ENCODE data around the gene MEP1B.
"Not testable (repeated sequence)": the region's sequence is repeated elsewhere in the genome, so short reads cannot be mapped to it uniquely, and the experiment has no call there.

Gene MEP1B

GRCh38 chr18:32209685-32210445 is 20.0 kb downstream of the MEP1B start:
- DNase-seq: no peak

DNA sequence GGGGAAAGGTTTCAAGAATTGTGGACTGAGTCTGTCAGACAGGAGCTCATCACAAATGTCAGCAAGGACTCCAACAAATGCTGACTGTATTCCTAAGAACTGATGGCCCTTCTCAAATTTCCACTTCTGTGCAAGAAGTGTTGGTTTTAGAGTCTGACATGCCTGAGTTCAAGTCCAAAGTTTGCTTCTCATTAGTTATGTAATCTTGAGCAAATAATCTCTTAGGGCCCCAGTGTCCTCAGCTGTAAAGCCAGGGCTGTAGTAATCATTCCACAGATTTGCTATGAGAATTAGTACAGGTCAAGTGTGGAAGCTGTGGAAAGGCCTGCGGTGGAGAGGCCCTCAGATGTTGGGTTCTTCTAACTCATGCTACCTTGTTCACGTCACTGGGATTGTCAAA is 23.9 kb downstream of the MEP1B start:
- peak; percentile 15 for DNase-seq

DNA sequence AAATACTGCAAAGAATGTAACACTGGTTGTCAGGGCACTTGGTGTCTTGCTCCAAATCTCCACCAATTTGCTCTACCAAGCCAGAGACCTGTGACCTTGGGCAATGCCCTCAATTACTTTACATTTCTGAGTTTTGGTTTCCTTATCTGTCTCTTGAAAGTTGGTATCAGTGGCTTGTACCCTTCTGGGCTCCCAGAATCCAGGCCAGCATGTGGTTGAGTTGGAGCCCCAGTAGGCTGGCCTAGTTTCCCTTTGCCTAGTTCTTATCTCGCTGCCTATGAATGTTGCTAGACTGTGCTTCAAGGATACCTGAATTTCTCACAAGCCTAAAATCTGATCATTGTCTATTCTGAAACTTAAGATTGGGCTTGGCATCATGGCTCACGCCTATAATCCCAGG is 26.6 kb downstream of the MEP1B start:
- DNase-seq: no peak

DNA sequence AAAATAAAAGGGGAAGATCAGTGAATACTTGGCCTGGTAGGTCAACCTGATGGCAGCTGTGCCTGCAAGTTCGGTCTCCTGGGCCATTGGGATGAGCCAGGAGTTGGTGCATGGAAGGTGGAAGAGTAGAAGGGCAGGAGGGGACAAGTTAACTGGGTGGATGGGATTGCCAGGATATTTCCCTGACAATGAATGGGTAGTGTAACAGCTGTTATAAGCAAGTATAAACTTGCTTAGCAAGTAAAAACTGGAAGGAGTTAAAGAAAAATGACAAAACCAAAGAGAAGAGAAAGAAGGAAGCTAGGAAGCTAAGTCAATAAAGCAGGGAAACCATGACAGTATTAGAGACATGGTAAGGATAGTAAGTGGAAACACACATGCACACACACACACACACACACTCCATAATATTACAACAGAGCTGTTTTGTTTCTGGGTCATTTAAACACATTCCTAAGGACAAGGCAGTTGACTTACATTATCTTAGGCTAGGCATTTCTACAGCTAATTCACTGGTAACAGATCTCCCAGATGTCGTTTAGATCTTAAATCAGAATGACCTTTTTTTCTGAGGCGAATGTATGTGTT is 29.7 kb downstream of the MEP1B start:
- DNase-seq: no peak

DNA sequence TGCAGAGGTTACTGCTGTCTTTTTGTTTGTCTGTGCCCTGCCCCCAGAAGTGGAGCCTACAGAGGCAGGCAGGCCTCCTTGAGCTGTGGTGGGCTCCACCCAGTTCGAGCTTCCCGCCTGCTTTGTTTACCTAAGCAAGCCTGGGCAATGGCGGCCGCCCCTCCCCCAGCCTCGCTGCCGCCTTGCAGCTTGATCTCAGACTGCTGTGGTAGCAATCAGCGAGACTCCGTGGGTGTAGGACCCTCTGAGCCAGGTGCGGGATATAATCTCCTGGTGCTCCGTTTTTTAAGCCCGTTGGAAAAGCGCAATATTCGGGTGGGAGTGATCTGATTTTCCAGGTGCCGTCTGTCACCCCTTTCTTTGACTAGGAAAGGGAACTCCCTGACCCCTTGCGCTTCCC is 43.5 kb downstream of the MEP1B start:
- DNase-seq: not testable (repeated sequence)

- no peak for DNase-seq
Measured at GRCh38 chr18:32237049-32237448, 47.2 kb downstream of the MEP1B start.

DNA sequence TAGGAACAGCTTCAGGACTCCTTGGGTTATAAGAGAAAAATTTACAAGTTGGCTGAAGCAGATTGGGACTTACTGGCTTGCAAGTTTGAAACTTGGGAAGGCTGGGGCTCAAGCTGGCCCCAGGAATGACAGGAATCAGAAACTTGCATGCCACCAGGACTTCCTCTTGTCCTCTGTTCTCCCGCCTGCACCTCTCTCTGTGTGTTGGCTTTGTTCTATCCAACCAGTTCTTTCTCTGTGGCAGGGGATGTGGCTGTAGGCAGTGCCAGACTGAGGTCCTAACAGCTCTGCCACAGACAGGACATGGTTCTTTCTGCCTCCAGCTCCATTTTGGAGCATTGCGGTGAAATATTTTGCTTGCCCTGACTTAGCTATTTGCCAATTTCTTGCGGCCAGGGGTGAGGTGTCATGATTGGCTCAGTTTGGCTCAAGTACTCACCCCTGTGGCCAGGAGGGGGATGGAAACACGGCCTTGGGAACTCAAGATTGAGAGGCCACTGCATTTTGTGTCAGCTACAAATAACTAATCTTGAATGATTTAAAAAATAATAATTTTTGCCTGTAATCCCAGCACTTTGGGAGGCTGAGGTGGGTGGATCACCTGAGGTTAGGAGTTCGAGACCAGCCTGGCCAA is 48.9 kb downstream of the MEP1B start:
- no peak for DNase-seq

GRCh38 chr18:32242395-32242794 is 52.6 kb downstream of the MEP1B start:
- DNase-seq: no peak

- no peak for DNase-seq
Measured at GRCh38 chr18:32243358-32243757, 53.5 kb downstream of the MEP1B start.

DNA sequence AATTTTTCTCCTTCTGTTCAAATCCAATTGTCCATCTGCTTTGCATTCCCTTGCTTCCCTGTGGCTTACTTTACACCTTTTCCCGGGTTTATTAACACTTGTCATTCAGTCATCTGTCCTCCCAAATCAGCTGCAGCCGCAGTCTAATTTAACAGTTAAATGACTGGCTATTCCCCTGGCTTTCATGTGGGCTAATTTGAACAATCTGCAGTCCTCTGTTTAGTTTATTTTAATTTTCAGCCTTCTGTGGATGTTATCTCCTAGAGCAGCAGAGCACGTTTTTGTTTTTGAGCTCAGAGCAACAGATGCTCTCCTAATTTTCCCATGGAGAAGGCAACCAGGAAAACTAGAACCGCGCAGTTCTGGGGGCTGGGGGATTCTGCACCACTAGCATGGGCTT is 55.0 kb downstream of the MEP1B start:
- DNase-seq: no peak

- DNase-seq: no peak
Measured at GRCh38 chr18:32249147-32249929, 59.5 kb downstream of the MEP1B start.

GRCh38 chr18:32251466-32251865 is 61.6 kb downstream of the MEP1B start:
- no peak for DNase-seq

DNA sequence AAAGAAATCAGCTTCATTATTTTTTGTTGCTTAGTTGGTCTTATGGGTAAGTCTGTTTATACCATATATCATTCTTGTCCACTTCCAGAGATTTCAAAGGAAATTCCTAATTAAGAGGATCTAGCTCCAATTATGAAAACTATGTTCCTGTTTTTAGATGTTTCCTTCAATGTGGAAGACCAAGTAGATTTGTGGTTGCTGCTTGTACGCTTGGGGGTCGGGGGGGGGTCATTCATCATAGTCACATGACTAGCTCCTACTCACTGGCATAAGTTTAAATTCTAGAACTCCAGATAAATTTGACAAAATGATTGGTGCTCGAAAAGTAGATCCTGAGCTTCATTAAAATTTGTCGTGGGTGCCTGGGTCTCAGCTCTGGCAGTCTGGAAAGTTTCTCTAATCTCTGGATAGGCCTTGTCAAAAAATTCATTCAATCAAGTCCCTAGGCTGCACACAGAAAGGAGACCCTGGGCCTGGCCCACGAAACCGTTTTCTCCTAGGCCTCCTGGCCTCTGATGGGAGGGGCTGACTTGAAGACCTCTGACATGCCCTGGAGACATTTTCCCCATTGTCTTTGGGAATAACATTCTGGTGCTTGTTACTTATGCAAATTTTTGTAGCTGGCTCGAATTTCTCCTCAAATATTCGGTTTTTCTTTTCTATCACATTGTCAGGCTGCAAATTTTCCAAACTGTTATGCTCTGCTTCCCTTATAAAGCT is 62.5 kb downstream of the MEP1B start:
- DNase-seq: no peak

DNA sequence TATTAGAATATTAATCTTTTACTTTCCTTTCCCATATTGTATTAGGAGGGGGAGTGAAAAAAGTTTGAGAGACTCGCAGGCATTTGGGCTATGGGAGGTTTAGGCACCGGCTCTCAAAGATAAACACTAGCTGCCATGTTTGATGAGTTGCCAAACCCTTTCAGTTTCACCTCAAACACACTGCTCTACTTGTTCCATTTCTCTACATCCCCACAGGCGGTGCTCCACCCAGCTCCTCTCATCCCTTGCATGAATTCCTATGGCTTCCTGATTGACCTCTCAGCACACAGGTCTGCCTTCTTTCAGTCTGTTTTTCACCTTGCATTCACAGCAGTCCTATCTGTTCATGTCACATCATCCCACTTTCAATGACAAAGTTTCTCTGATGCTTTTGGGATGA is 65.7 kb downstream of the MEP1B start:
- no peak for DNase-seq

DNA sequence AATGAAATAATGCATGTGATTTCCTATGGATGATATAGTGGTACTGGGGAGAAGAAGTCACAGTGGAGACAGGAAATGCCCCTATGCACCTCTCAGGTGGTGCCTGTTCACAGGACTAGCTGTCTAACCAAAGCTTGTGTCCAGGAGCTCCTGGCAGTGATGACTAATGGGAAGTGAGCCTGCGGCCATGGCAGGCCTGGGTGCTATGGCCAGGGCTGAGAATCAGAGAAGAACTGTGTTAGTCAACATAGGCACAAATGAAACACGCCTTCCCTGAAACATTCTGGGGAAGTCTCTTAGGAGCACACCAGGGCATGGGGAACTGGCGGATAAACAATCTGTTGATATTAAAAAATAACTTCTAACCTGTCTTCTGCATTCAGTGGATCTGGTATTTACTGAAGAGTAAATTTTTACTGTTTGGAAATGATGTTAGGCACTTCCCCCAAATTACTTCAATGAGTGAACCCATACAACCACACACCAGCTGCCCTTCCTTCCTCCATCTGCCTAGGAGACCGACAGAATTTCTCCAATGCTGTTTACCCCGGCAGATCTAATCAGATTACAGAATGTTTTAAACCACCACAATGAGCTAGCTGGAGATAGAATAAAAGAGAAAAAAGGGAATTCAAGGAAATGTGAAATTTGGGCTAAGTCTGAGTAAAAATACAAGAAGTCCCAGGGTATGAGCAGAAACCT is 67.4 kb downstream of the MEP1B start:
- no peak for DNase-seq

- DNase-seq: no peak
Measured at GRCh38 chr18:32258148-32258547, 68.3 kb downstream of the MEP1B start.

DNA sequence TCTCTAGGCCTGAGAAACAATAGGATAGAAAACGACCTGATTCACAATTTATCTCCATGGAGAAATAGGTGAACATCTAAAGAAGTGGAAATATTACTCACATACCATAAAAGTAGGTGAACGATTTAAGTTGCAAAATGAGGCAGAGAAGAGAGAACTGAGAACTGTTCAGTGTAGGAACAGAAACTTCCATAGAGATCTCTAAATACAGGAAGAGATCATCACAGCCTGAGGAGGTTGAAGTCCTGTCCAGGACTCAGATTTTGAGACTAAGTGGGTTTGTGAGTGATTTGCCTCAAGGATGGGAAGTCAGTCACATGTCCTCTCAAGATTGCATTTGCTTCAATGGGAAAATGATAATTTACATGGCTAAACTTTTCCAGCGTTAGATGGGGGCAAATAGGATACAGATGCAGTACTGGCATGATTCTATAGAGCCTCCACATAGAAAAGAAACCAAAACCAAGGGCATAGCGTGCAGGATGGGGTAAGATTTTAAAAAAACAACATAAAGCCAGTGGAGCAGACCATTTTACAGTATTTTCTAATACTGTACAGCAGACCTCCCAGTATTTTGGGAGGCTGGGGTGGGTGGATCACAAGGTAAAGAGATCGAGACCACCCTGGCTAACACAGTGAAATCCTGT is 68.8 kb downstream of the MEP1B start:
- DNase-seq: no peak

DNA sequence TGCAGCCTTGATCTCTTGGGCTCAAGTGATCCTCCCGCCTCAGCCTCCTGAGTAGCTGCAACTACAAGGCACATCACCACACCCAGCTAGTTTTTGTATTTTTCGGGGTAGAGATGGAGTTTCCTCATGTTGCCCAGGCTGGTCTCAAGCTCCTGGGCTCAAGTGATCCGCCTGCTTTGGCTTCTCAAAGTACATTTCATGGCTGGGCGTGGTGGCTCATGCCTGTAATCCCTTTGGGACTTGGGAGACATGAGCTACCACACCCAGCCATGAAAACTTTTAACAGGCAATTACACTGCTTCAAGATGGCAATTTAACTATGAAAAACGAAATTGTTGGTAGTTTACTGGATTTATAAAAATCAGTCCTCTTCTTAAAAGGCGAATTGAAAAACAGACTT is 69.7 kb downstream of the MEP1B start:
- DNase-seq: no peak

GRCh38 chr18:32261003-32261402 is 71.2 kb downstream of the MEP1B start:
- no peak for DNase-seq

- no peak for DNase-seq
Measured at GRCh38 chr18:32262092-32262491, 72.3 kb downstream of the MEP1B start.

DNA sequence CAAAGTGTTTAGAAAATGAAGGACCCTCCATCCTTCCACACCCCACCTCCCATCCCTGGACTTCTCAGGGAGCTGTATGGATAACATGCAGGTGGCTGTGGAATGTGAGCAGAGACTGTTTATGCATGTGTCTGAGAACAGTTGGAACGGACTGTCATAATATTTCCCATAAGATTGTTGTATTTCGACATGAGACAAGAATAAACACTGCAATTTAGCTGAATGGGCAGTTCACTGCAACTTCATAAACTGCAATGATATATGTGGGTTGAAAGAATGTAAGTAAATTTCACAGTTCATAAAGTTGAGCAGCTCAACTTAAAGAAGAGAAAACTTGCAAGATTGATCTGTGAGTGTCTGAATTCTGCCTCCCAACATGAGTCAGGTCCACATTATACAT is 74.6 kb downstream of the MEP1B start:
- DNase-seq: no peak

GRCh38 chr18:32267463-32267862 is 77.6 kb downstream of the MEP1B start:
- no peak for DNase-seq

Measured in NCI-H187 treated with DMSO at 0.1 percent for 48 hours (cell line).